ENCODE measurements around the gene MYO1H. TPM values are rescaled to one million over a fixed set of nuclear protein-coding genes. Genes with fewer than 3 reads are reported as not detected.

MYO1H gene
- total RNA-seq, 2 experiments from 2014 or later = not detected

DNA sequence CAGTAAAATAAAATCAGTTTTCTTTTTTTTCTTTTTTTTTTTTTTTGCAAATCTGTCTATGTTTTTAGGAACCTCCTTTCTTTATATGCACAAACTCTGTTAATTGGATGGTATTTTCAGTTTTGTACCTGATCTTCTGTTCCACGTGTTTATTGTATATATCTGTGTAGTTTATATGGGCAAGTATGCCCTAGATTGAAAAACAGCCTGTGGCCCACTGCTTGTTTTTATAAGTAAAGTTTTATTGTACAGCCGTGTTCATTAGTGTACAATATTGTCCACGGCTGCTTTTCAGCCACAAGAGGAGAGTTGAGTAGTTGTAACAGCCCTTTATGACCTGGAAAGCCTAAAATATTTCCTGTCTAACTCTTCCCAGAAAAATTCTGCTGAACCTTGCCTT, 18.7 kb upstream of the MYO1H start:
- no peaks in the 10 kb centered on the region for H3K9me3 Mint-ChIP-seq (ENCODE audit: low read depth)

DNA sequence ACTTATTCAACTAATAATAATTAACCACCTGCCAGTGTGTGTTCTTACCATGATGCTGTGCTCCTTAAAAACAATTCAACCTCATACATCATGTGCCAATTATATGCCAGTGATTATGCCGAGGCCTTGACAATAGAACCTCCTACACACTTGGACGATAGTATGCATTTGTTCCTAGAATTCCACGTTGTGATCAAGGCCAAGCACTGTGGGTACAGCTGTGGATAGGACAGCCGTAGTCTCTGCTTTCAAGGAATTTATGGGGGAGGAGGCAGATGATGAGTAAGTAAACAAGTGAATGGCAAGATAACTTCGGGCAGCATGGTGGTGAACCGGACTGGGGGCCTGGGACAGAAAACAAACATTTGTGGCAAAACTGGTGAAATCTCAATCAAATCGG, 18.0 kb upstream of the MYO1H start:
- H3K36me3 Mint-ChIP-seq = no peaks in the 10 kb centered on the region
- ATAC-seq (no peak), DNase-seq (no peak)
- H3K9me3 Mint-ChIP-seq (ENCODE audit: low read depth) = no peaks in the 10 kb centered on the region
- no peak overlapping the region for H3K27ac Mint-ChIP-seq
- peaks cover 3% of the 10 kb centered on the region for H3K4me1 Mint-ChIP-seq
- CTCF ChIA-PET = no interaction called here
- peaks cover 41% of the 10 kb centered on the region for H3K27me3 Mint-ChIP-seq
- no peak overlapping the region for H3K4me3 Mint-ChIP-seq

More for the DNA sequence above, 18.7 kb upstream of the MYO1H start:
- H3K27ac Mint-ChIP-seq = no peak overlapping the region
- ATAC-seq (no peak), DNase-seq (no peak)
- H3K4me1 Mint-ChIP-seq = peaks cover 3% of the 10 kb centered on the region
- CTCF ChIA-PET = interaction anchor here (0.6 to 0.8 kb wide), 2 partner anchors 50 to 558 kb away, joined by 3 to 4 read pairs; no protein-coding TSS in a partner anchor
- H3K4me3 Mint-ChIP-seq = no peak overlapping the region
- H3K27me3 Mint-ChIP-seq = peaks cover 42% of the 10 kb centered on the region
- H3K36me3 Mint-ChIP-seq = no peaks in the 10 kb centered on the region

DNA sequence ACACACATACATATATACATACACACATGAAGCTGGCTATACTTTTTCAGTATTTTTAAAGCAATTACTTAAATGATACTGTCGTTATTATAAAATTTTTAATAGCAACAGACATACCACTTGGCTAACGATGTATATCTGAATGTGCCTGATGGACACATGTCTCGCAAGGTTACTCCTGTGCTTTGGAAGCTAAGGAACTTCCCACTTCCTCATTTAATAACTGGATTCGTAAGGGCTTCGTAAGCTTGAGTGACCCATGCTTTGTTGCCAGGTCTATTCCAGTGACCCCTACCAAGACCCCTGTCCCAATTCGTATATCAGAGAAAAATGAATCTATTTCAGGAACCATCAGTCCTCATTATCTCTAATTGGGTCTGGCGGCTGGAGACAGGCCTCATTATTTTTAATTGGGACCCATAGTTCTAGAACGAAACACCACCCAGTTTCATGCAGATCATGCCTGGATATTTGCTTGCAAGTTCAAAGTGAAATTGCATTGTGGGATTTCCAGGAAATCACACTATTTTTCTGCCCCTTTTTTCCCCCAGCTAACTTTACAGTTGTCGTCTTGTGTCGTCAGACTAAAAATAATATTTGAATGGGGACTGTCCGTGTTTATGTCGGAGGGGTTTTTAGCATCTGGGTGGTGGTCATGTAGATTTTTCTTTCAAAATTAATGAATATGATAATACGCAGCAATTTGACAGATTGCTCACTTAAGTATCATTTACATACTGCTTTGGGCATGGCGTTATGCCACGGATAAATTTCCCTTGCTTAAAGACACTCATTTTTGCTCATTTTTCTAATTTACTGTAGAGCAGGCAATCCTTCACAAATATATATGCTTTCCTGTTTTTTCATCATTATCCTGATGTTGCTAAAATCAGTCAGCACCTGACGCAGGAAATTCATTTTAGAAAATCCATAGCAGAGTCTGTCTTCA, 17.1 kb upstream of the MYO1H start:
- H3K36me3 Mint-ChIP-seq = no peaks in the 10 kb centered on the region
- H3K4me1 Mint-ChIP-seq = peaks cover 3% of the 10 kb centered on the region
- H3K4me3 Mint-ChIP-seq = no peak overlapping the region
- peaks cover 34% of the 10 kb centered on the region for H3K27me3 Mint-ChIP-seq
- no peaks in the 10 kb centered on the region for H3K9me3 Mint-ChIP-seq (ENCODE audit: low read depth)
- no peak for ATAC-seq
- H3K27ac Mint-ChIP-seq = no peak overlapping the region
- CTCF ChIA-PET = no interaction called here
- DNase-seq = no peak

DNA sequence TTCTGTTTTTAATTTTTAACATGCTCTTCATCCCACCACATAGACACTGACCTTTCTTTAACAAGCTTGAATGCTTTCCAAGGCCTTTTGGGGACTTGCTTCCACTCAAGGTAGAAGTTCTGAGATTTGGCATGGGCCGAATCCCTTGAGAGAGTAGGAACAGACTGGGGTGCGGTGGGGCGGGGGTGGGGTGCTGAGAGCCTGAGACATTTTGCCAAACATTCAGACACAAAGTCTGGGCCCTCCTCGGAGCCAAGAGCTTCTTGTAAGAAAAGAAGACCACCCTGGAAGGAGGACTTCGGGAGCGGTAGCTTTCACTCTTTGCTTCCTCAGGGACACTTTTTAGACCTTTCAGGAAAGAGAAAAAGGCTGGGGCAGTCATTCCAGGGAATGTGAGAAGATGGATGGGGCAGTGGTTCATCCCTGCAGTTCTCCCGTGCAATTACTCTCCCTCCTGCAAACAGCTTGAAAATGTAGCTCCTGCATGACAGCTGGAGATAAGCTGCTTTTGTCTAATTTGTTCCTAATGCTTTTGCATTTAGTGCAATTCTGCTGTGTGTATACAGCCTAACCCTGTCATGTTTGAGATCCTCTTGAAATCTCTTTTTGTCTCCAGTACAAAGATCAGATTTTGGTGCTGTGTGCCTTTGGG, 16.3 kb upstream of the MYO1H start:
- H3K36me3 Mint-ChIP-seq = no peaks in the 10 kb centered on the region
- no peak overlapping the region for H3K4me3 Mint-ChIP-seq
- DNase-seq (no peak), ATAC-seq (no peak)
- CTCF ChIA-PET = no interaction called here
- no peaks in the 10 kb centered on the region for H3K9me3 Mint-ChIP-seq (ENCODE audit: low read depth)
- H3K4me1 Mint-ChIP-seq = peaks cover 3% of the 10 kb centered on the region
- no peak overlapping the region for H3K27ac Mint-ChIP-seq
- peaks cover 34% of the 10 kb centered on the region for H3K27me3 Mint-ChIP-seq

DNA sequence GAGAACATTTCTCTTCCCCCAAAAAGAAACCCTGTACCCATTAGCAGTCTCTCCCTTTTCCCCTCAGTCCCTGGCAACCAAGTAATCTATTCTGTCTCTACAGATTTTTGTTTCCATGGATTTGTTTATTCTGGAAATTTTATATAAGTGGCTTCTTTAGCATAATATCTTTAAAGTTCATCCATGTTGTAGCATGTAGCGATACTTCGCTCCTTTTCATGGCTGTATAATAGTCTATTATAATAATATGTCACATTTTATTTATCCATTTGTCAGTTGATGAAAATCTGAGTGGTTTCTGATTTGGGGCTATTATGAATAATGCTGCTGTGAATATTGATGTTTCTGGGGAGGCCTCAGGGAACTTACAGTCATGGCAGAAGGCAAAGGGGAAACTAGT, 12.8 kb upstream of the MYO1H start:
- no peak overlapping the region for H3K27ac Mint-ChIP-seq
- no peak for ATAC-seq
- DNase-seq = no peak
- H3K4me3 Mint-ChIP-seq = no peak overlapping the region
- peaks cover 30% of the 10 kb centered on the region for H3K27me3 Mint-ChIP-seq
- H3K36me3 Mint-ChIP-seq = no peaks in the 10 kb centered on the region
- H3K4me1 Mint-ChIP-seq = peaks cover 3% of the 10 kb centered on the region
- CTCF ChIA-PET = no interaction called here
- no peaks in the 10 kb centered on the region for H3K9me3 Mint-ChIP-seq (ENCODE audit: low read depth)

DNA sequence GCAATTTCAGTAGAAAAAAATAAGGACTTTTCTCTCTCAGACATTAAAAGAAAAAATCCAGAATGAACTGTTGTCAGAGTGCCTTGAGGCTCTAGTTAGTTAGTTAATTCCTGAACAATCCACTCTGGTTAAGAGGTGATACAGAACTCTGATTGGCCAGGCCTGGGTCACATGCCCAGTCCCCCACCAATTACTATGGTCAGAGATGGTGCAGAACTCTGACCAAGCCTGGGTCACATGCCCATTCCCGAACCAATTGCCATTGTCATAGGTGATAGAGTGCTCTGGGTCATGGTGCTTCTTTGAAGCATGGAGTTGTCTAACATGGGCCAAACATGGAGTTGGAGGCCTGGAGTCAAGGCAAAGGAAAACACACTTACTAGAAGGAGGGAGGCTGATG, 11.1 kb upstream of the MYO1H start:
- H3K4me3 Mint-ChIP-seq = no peak overlapping the region
- no peak overlapping the region for H3K27ac Mint-ChIP-seq
- ATAC-seq (no peak), DNase-seq (no peak)
- H3K4me1 Mint-ChIP-seq = no peaks in the 10 kb centered on the region
- CTCF ChIA-PET = no interaction called here
- peaks cover 31% of the 10 kb centered on the region for H3K27me3 Mint-ChIP-seq
- no peaks in the 10 kb centered on the region for H3K9me3 Mint-ChIP-seq (ENCODE audit: low read depth)
- no peaks in the 10 kb centered on the region for H3K36me3 Mint-ChIP-seq

DNA sequence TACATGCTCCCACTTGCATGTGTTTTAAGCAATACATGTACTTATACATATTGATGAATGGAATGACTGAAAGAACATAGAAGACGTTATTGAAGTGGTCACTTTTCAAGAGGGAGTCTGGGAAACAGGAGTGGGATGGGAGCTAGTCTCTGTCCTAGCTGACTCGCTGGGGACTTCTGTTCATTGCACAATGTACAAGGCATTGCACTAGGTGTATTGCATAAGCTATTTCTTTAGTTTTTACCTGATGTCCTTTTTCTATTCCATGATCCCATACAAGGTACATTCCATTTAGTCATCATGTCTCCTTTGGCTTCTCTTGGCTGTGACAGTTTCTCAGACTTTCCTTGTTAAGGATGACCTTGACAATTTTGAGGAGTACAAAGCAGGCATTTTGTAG, 4.0 kb upstream of the MYO1H start:
- H3K36me3 Mint-ChIP-seq = no peaks in the 10 kb centered on the region
- DNase-seq (no peak), ATAC-seq (no peak)
- no peak overlapping the region for H3K4me3 Mint-ChIP-seq
- no peaks in the 10 kb centered on the region for H3K4me1 Mint-ChIP-seq
- no peaks in the 10 kb centered on the region for H3K9me3 Mint-ChIP-seq (ENCODE audit: low read depth)
- H3K27ac Mint-ChIP-seq = no peak overlapping the region
- CTCF ChIA-PET = no interaction called here
- H3K27me3 Mint-ChIP-seq = peaks cover 40% of the 10 kb centered on the region

DNA sequence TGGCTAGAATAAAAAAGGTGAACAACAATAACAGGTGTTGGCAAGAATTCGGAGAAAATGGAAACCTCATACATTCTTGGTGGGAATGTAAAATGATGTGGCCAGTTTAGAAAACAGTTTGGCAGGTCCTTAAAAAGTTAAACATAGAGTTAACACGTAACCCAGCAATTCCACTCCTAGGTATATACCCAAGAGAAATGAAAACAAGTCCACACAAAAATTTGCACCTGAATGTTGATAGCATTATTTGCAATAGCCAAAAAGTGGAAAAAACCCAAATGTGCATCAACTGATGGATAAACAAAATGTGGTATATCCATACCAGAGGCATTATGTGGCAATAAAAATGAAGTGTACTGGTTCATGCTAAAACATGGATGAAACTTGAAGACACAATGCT, 2.3 kb upstream of the MYO1H start:
- Mint-ChIP-seq H3K27ac (no peak overlapping the region), H3K4me3 (no peak overlapping the region), H3K36me3 (no peaks in the 10 kb centered on the region), H3K27me3 (peaks cover 36% of the 10 kb centered on the region), H3K9me3 (ENCODE audit: low read depth) (no peaks in the 10 kb centered on the region), H3K4me1 (no peaks in the 10 kb centered on the region)
- CTCF ChIA-PET = no interaction called here
- ATAC-seq = no peak
- DNase-seq = no peak

DNA sequence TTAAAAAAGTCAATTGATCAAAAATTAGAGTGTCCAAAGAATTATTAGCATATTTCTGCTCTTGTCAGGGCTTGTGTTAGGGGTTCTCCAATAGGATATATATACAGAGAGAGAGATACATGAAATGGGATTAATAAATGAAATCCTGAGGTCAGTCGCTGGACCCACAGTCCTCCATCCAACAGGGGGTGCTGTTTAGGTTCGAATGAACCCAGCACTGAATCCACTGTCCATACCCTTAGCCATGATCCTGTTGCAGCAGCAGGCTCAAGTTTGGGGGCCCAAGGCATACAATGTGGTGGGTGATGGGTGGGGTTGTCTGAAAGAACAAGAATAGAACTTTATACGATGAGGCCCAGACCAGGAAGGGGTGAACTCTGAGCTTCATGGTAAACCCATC, 780 bp upstream of the MYO1H start:
- ATAC-seq (no peak), DNase-seq (peak; percentile 42)
- Mint-ChIP-seq H3K9me3 (ENCODE audit: low read depth) (no peaks in the 10 kb centered on the region), H3K36me3 (no peaks in the 10 kb centered on the region), H3K4me1 (no peaks in the 10 kb centered on the region), H3K27ac (no peak overlapping the region), H3K27me3 (peaks cover 45% of the 10 kb centered on the region), H3K4me3 (no peak overlapping the region)
- CTCF ChIA-PET = interaction anchor here (0.6 to 1.5 kb wide), 5 partner anchors 9 to 83 kb away, joined by 3 to 5 read pairs (median 3); no protein-coding TSS in a partner anchor

DNA sequence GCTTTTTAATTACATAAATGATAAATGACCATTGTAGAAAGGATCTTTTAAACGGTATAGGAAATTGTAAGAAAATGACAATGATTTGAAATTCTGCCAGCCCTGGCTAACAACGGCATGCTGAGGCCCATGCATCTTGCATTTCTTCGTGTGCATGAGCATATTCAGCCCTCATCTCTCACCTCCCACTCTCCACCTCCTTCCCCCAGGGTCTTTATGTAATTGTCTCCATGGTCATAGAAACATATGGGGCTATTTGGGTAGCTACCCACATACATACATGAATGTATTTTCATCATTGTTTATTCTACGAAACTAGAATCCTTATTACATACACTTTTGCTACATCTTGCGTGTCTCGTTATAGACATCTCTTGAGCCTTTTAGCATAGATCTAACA, 4.5 kb downstream of the MYO1H start:
- Mint-ChIP-seq H3K4me1 (peaks cover 9% of the 10 kb centered on the region), H3K36me3 (no peaks in the 10 kb centered on the region), H3K4me3 (no peak overlapping the region), H3K27ac (no peak overlapping the region), H3K9me3 (ENCODE audit: low read depth) (no peaks in the 10 kb centered on the region), H3K27me3 (peaks cover 53% of the 10 kb centered on the region)
- CTCF ChIA-PET = no interaction called here
- DNase-seq (no peak), ATAC-seq (no peak)

DNA sequence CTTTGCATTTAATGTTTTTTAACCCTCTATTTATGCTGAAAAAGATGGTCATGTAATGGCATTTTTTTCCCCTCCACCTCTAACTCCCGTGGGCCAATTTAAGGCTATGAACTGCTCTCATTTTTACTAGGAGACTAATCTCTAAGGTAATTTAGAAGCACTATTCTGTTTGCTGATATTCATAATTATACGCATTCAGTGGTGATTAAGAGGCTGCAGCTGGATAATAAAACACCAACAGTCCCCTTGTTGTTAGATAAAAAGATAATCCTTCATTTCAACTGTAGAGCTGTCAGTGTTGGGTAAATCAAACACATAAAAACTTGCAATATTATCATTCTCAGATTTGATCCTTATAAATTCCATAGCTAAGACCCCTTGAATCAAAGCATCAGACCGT, 8.9 kb downstream of the MYO1H start:
- Mint-ChIP-seq H3K4me1 (peaks cover 28% of the 10 kb centered on the region), H3K27me3 (peaks cover 54% of the 10 kb centered on the region), H3K36me3 (no peaks in the 10 kb centered on the region), H3K27ac (no peak overlapping the region), H3K9me3 (ENCODE audit: low read depth) (no peaks in the 10 kb centered on the region), H3K4me3 (no peak overlapping the region)
- DNase-seq (no peak), ATAC-seq (no peak)
- CTCF ChIA-PET = interaction anchor here (1.1 to 1.2 kb wide), 2 partner anchors 9 to 37 kb away, joined by 3 read pairs; no protein-coding TSS in a partner anchor

DNA sequence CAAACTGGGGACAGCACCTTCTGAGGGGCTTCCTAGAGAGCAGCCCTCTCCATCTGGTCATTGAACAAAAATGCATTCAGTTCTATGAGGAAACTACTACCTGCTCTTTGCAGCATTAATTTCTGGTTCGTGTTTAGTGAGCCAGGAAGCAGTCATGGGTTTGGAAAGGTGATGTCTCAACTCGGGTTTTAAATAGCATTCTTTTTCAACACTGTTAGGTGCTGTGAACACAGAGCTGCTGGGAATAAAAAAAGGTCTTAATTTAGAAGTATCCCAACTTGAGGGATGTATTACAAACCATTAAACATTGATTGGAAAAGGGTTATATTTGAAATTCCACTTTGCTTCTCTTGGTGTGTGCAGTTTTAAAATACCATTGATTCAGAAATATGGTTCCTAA, 9.3 kb downstream of the MYO1H start:
- ATAC-seq = no peak

DNA sequence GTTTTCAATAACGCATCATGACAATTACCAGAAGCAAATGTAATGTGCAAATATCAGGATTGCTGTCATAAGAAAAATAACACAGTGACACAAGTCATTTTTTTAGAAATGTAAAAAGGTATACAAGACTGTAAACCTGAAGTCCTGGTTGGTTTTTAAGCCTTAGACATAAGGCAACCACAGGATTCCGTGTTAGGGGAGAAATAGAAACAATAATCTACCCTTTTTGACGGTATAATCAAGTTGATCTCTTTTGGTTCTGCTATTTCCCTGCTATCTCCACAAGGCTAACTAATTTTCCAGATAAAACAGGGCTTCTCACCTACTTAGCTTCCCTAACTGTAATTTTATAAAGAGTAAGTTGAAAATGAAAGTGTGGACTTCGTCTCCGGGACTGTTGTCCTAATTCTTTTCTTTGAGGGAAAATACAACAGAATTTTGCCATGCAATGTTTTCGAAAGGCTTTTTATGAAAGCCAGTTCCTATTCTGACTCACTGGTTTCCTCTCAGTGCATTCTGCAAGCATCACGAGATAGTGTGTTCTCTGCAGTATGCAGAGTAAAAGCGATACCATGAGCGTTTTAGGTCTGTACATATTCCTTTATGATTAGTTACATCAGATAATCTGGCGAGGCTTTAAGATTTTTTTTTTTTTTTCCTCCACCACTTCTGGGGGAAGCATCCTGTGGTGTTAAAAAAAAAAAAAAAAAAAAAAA, 10.6 kb downstream of the MYO1H start:
- DNase-seq = peak; percentile 47
- peaks cover 47% of the 10 kb centered on the region for H3K27me3 Mint-ChIP-seq
- CTCF ChIA-PET = no interaction called here

More for the DNA sequence above, 9.3 kb downstream of the MYO1H start:
- Mint-ChIP-seq H3K27me3 (peaks cover 55% of the 10 kb centered on the region), H3K9me3 (ENCODE audit: low read depth) (no peaks in the 10 kb centered on the region), H3K4me3 (no peak overlapping the region), H3K4me1 (peaks cover 28% of the 10 kb centered on the region), H3K36me3 (no peaks in the 10 kb centered on the region), H3K27ac (no peak overlapping the region)
- CTCF ChIA-PET = interaction anchor here (1.1 to 1.2 kb wide), 2 partner anchors 10 to 37 kb away, joined by 3 read pairs; no protein-coding TSS in a partner anchor
- DNase-seq = no peak

More for the DNA sequence above, 10.6 kb downstream of the MYO1H start:
- Mint-ChIP-seq H3K9me3 (ENCODE audit: low read depth) (no peaks in the 10 kb centered on the region), H3K36me3 (no peaks in the 10 kb centered on the region), H3K4me1 (peaks cover 28% of the 10 kb centered on the region), H3K27ac (peak overlapping the region; percentile 64), H3K4me3 (peak overlapping the region; percentile 55)
- peak; percentile 99 for ATAC-seq

All from activated CD8-positive, alpha-beta memory T cell treated with anti-CD3 and anti-CD28 coated beads, Interleukin-2, amount 10 ng/mL, durations not matched to agents 7 days and 5 days (primary cell).